HEK293T (cell line): ENCODE data around the gene GMDS.

Experiments used
- CTCF ChIA-PET: fragments of 350-600 bp; formaldehyde crosslinking; extraction: SDS; loops from one replicate; lab custom pipeline; 2021; ENCODE audit warnings: antibody characterized with exemption, inconsistent platforms; lab: Yijun Ruan, JAX
- POLR2A ChIA-PET: fragments of 350-600 bp; formaldehyde crosslinking; extraction: SDS; loops from one replicate; lab custom pipeline; 2020; ENCODE audit warnings: antibody characterized with exemption, inconsistent platforms; lab: Yijun Ruan, JAX
- DNase-seq: peaks from one replicate; pipeline ENCODE4 v3.0.0; 2012; ENCODE audit warnings: mixed read lengths; ENCODE audit errors: extremely low spot score
- ARNT ChIP-seq: fragments of 450-650 bp; IDR thresholded peaks from 2 replicates; pipeline ENCODE4 v1.6.1; 2017; ENCODE audit warnings: mild to moderate bottlenecking
- BHLHE40 ChIP-seq: fragments of 450-650 bp; IDR thresholded peaks from 2 replicates; pipeline ENCODE4 v1.6.1; 2016; ENCODE audit warnings: mild to moderate bottlenecking, moderate library complexity, borderline replicate concordance
- CTBP1 ChIP-seq: fragments of 450-650 bp; IDR thresholded peaks from 2 replicates; pipeline ENCODE4 v1.6.1; 2016; ENCODE audit warnings: borderline replicate concordance
- ELF4 ChIP-seq: fragments of 450-650 bp; IDR thresholded peaks from 2 replicates; pipeline ENCODE4 v1.6.1; 2017; ENCODE audit warnings: antibody characterized with exemption
- FOXA1 ChIP-seq: fragments of 450-650 bp; IDR thresholded peaks from 2 replicates; pipeline ENCODE4 v1.6.1; 2016; ENCODE audit warnings: mild to moderate bottlenecking
- FOXK2 ChIP-seq: fragments of 450-650 bp; IDR thresholded peaks from 2 replicates; pipeline ENCODE4 v1.6.1; 2016; ENCODE audit warnings: mild to moderate bottlenecking
- FOXM1 ChIP-seq: fragments of 450-650 bp; IDR thresholded peaks from 2 replicates; pipeline ENCODE4 v1.6.1; 2017; ENCODE audit warnings: mild to moderate bottlenecking, borderline replicate concordance
- HDGF ChIP-seq: fragments of 450-650 bp; IDR thresholded peaks from 2 replicates; pipeline ENCODE4 v1.6.1; 2017; ENCODE audit warnings: antibody characterized with exemption, borderline replicate concordance
- L3MBTL2 ChIP-seq: fragments of 450-650 bp; conservative IDR thresholded peaks from 2 replicates; pipeline ENCODE4 v1.6.1; 2016; ENCODE audit warnings: mild to moderate bottlenecking
- LEF1 ChIP-seq: fragments of 450-650 bp; IDR thresholded peaks from 2 replicates; pipeline ENCODE4 v1.6.1; 2017; ENCODE audit warnings: mild to moderate bottlenecking, borderline replicate concordance
- NFRKB ChIP-seq: fragments of 450-650 bp; IDR thresholded peaks from 2 replicates; pipeline ENCODE4 v1.6.1; 2016; ENCODE audit warnings: mild to moderate bottlenecking, moderate library complexity
- PKNOX1 ChIP-seq: fragments of 450-650 bp; IDR thresholded peaks from 2 replicates; pipeline ENCODE4 v1.6.1; 2016
- SP1 ChIP-seq: fragments of 450-650 bp; IDR thresholded peaks from 2 replicates; pipeline ENCODE4 v1.6.1; 2017
- SUZ12 ChIP-seq: fragments of 450-650 bp; IDR thresholded peaks from 2 replicates; pipeline ENCODE4 v1.6.1; 2016; ENCODE audit warnings: mild to moderate bottlenecking
- TARDBP ChIP-seq: fragments of 450-650 bp; IDR thresholded peaks from 2 replicates; pipeline ENCODE4 v1.6.1; 2016
- ZNF384 ChIP-seq: fragments of 450-650 bp; IDR thresholded peaks from 2 replicates; pipeline ENCODE4 v1.6.1; 2016

The GMDS gene

GRCh38 chr6:1703923-1704322 is 541.5 kb downstream of the GMDS start:
- ChIA-PET CTCF (interaction anchor here (1.1 to 1.6 kb wide), 2 partner anchors 13 to 97 kb away, joined by 3 to 7 read pairs; no protein-coding TSS in a partner anchor), POLR2A (interaction anchor here (0.7 to 2.9 kb wide), 9 partner anchors 12 to 107 kb away, joined by 3 to 36 read pairs (median 4); no protein-coding TSS in a partner anchor)
- TF ChIP-seq SP1, result no peak
- TF ChIP-seq PKNOX1, result peak; percentile 53
- DNase-seq, result no peak

DNA sequence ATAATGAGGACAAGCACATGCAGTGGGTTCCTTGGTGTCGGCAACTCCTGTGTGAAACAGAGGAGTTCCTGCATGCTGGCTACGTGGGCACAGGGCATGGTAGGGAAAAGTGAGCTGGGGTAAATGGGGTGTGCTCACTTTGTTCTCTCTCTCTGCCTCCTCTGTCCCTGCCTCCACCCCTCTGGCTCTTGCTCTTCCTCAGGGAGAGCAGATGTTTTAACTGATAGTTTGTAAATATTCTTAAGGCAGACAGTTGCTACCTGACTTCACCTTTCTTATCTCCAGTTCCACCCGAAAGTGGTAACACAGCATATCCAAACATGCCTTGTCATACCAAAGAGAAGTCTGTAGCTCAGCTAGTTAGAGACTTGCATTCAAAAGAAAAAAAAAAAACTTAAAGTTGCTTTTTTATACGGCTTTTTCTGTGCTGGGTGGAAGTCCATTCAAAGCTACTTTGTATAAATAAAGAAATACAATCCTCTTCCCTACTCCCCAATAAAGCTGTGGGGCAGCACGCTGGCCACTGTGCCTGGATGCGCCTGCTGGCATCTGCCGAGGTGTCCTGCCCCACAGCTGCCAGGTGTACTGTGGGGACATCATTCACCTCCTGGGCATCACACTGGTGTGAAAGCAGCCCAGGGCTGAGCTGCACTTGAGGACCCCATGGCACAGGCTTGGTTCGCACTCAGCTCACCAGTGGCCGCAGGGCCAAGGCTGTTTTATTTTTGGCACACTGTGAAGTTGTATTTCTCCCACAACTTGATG is 542.1 kb downstream of the GMDS start:
- POLR2A ChIA-PET, result interaction anchor here (0.7 to 2.9 kb wide), 16 partner anchors 12 to 135 kb away, joined by 3 to 36 read pairs (median 4); no protein-coding TSS in a partner anchor
- DNase-seq, result no peak
- CTCF ChIA-PET, result interaction anchor here (0.6 to 1.6 kb wide), 6 partner anchors 9 to 178 kb away, joined by 3 to 7 read pairs (median 3); no protein-coding TSS in a partner anchor
- TF ChIP-seq SP1 (no peak), ZNF384 (no peak), ARNT (no peak), SUZ12 (no peak), FOXA1 (no peak), TARDBP (no peak), FOXM1 (no peak), L3MBTL2 (no peak), BHLHE40 (no peak)

GRCh38 chr6:1702580-1703051 is 542.8 kb downstream of the GMDS start:
- ChIA-PET CTCF (interaction anchor here (0.6 to 2.0 kb wide), 5 partner anchors 14 to 179 kb away, joined by 3 to 11 read pairs (median 4); no protein-coding TSS in a partner anchor), POLR2A (interaction anchor here (0.7 to 3.1 kb wide), 23 partner anchors 12 to 136 kb away, joined by 3 to 36 read pairs (median 4); partner anchors contain the start of gene FOXC1)
- DNase-seq, result no peak
- no peak for TF ChIP-seq BHLHE40
- peak; percentile 28; the same call in 1 of the 2 replicates for TF ChIP-seq PKNOX1

DNA sequence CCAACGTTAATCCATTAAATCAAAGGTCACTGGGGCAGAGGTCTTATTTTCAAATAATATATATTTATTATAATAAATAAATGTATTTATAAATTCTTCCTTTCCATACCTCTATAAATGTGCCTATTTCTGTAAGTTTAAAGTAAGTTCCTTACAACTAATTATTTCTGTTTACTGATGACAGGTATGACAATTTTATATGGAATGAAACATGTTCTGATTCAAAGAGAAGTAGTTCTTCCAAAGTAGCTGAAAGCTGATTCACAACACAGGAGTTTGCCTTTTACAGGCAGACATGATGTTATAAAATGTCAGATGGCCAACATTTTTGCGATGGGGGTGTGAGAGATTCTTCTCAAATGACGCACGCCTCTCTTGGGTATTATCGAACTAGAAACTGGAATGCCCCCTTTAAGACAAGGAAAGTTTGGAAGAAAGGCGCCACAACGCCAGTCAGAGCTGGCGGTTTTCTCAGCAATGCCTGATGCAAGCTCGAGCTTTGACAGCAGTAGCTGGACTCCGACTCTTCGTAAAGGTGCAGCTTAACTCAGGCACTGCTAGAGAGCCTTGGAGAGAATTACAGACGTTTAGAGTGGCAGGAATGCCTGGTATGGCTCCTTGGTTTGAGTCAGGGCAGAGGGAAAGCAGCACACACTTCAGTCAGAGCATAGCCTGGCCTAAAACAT is 543.6 kb downstream of the GMDS start:
- TF ChIP-seq ARNT (no peak), FOXK2 (no peak), BHLHE40 (no peak), FOXA1 (no peak), LEF1 (no peak), PKNOX1 (peak; percentile 30; the same call in 1 of the 2 replicates), NFRKB (no peak), TARDBP (no peak), ELF4 (no peak), CTBP1 (peak; percentile 54; the same call in 1 of the 2 replicates), FOXM1 (no peak), HDGF (no peak), ZNF384 (no peak), SUZ12 (no peak), SP1 (no peak), L3MBTL2 (no peak)
- ChIA-PET CTCF (interaction anchor here (1.5 to 2.1 kb wide), 3 partner anchors 9 to 180 kb away, joined by 4 to 11 read pairs (median 6); no protein-coding TSS in a partner anchor), POLR2A (interaction anchor here (0.5 to 3.1 kb wide), 26 partner anchors 9 to 1333 kb away, joined by 3 to 36 read pairs (median 4); partner anchors contain the start of gene FOXC1)
- DNase-seq, result peak; percentile 24

- no peak for DNase-seq
- ChIA-PET POLR2A (interaction anchor here (0.6 to 6.4 kb wide), 7 partner anchors 72 to 103 kb away, joined by 3 to 39 read pairs (median 3); partner anchors contain the start of gene FOXC1), CTCF (interaction anchor here (1.1 to 3.7 kb wide), 3 partner anchors 10 to 108 kb away, joined by 3 to 14 read pairs (median 6); no protein-coding TSS in a partner anchor)
- TF ChIP-seq CTBP1 (no peak), PKNOX1 (peak; percentile 78)
These were observed 545.0 kb downstream of the GMDS start for GRCh38 chr6:1700278-1700967.
